ENCODE data around the gene BLOC1S3. TPM values are rescaled to one million over a fixed set of nuclear protein-coding genes. Genes with fewer than 3 reads are reported as not detected.

The BLOC1S3 gene, protein sequence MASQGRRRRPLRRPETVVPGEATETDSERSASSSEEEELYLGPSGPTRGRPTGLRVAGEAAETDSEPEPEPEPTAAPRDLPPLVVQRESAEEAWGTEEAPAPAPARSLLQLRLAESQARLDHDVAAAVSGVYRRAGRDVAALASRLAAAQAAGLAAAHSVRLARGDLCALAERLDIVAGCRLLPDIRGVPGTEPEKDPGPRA
- 10 to 100 TPM; 15.3 to 20.1 (median 15.9) TPM for total RNA-seq

DNA sequence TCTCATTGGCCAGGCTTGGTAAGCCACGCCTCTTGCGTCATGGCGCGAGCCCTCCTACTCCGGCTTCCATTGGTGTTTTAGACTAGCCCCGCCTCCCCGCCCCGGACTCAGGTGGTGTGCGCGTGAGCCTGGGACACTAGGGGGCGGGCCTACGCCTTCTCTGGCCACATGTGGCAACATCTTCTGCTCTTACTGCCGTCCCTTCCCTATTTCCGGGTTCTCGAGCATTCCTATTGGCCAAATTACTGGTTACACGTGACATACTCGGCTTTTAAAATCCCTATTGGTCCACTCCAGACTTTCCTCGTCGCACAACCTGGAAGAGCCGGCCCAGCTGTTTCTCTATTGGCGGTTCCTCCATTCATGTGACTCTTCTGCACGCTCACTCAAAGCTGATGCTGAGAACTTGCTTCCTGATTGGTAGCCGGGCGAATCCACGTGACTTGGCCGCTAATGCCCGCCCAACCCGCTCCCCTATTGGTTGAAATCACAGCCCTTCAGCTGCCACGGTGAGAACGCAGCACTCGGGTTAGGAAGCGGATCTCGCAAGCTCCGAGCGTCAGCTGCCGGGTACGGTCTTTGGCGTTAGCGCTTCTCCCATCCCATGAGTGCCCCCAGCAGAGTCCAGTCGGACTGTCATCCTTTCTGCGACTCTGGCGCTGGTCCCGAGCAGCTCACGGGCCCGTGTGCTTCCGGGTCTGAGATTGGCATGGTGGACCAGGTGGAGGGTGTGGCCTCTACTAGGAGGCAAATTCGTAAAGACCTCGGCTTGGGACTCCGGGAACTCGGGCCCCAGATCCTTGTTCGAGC, at the start of gene BLOC1S3:
Gene BLOC1S3 (plus strand): TSS at position 523 of the 810 bp plus-strand sequence. CDS start 513 bp downstream, outside the sequence.
- H3K4me3 ChIP-seq: peak within 1 kb of the TSS; percentile 85
- DNase-seq (ENCODE audit: low spot score in 2 of 2): peak; percentile 100
- peak within 1 kb of the TSS; percentile 99 for H3K27ac ChIP-seq
- no peaks in the 10 kb centered on the region for H3K36me3 ChIP-seq
- H3K9me3 ChIP-seq: no peaks in the 10 kb centered on the region
- TF ChIP-seq POLR2AphosphoS5 (IDR thresholded peaks at IDR 0.05): peak; percentile 25 to 90 (median 79)
- peak in 1 of 2 donors; percentile 71 for TF ChIP-seq POLR2A (IDR thresholded peaks at IDR 0.05)
- TF ChIP-seq EP300 (IDR thresholded peaks at IDR 0.05): no peak
- TF ChIP-seq, protein P1, sequence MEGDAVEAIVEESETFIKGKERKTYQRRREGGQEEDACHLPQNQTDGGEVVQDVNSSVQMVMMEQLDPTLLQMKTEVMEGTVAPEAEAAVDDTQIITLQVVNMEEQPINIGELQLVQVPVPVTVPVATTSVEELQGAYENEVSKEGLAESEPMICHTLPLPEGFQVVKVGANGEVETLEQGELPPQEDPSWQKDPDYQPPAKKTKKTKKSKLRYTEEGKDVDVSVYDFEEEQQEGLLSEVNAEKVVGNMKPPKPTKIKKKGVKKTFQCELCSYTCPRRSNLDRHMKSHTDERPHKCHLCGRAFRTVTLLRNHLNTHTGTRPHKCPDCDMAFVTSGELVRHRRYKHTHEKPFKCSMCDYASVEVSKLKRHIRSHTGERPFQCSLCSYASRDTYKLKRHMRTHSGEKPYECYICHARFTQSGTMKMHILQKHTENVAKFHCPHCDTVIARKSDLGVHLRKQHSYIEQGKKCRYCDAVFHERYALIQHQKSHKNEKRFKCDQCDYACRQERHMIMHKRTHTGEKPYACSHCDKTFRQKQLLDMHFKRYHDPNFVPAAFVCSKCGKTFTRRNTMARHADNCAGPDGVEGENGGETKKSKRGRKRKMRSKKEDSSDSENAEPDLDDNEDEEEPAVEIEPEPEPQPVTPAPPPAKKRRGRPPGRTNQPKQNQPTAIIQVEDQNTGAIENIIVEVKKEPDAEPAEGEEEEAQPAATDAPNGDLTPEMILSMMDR (IDR thresholded peaks at IDR 0.05): peak in 1 of 2 donors; percentile 36
- H3K27me3 ChIP-seq: no peaks in the 10 kb centered on the region
- WGBS: under 1% methylated on average over 27 of the region's 51 CpGs
- peaks cover 47% of the 10 kb centered on the region for H3K4me1 ChIP-seq

- Histone ChIP-seq H3K27me3 (no peaks in the 10 kb centered on the region), H3K4me3 (no peak overlapping the region), H3K27ac (no peak overlapping the region), H3K36me3 (no peaks in the 10 kb centered on the region), H3K4me1 (peaks cover 10% of the 10 kb centered on the region), H3K9me3 (no peaks in the 10 kb centered on the region)
- no peak for DNase-seq (ENCODE audit: low spot score in 2 of 2)
- TF ChIP-seq EP300 (IDR thresholded peaks at IDR 0.05): no peak
- TF ChIP-seq POLR2AphosphoS5 (IDR thresholded peaks at IDR 0.05): no peak
- TF ChIP-seq, protein P1 (IDR thresholded peaks at IDR 0.05): no peak
- TF ChIP-seq POLR2A (IDR thresholded peaks at IDR 0.05): no peak
- WGBS: 96% methylated on average over 5 of the region's 5 CpGs
Observed at GRCh38 chr19:45128806-45129205, 49.8 kb upstream of the BLOC1S3 start.

DNA sequence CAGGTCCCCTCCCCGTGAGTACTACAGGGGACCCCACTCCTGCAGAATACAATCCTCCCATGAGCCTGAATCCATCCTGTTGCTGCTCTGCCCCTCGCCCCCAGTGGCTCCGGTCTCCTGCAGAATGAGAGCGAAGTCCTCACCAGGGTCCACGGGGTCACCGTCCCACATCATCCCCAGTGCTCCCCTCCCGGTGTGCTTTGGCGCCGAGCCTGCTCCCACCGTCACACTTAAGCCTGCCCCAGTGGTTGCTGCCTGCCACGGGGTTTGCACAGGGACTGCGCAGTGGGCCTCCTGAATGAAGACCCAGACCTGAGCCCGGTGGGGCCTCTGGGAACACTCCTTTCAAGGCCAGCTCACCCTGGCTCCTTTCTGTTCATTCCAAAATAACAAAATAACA, 48.3 kb upstream of the BLOC1S3 start:
- Histone ChIP-seq H3K36me3 (no peaks in the 10 kb centered on the region), H3K4me3 (no peak overlapping the region), H3K9me3 (no peaks in the 10 kb centered on the region), H3K4me1 (no peaks in the 10 kb centered on the region), H3K27ac (no peak overlapping the region), H3K27me3 (no peaks in the 10 kb centered on the region)
- TF ChIP-seq EP300 (IDR thresholded peaks at IDR 0.05) (no peak), POLR2A (IDR thresholded peaks at IDR 0.05) (no peak), POLR2AphosphoS5 (IDR thresholded peaks at IDR 0.05) (no peak)
- TF ChIP-seq, protein P1 (IDR thresholded peaks at IDR 0.05): no peak
- 89% methylated on average over 8 of the region's 13 CpGs for WGBS
- DNase-seq (ENCODE audit: low spot score in 2 of 2): no peak

DNA sequence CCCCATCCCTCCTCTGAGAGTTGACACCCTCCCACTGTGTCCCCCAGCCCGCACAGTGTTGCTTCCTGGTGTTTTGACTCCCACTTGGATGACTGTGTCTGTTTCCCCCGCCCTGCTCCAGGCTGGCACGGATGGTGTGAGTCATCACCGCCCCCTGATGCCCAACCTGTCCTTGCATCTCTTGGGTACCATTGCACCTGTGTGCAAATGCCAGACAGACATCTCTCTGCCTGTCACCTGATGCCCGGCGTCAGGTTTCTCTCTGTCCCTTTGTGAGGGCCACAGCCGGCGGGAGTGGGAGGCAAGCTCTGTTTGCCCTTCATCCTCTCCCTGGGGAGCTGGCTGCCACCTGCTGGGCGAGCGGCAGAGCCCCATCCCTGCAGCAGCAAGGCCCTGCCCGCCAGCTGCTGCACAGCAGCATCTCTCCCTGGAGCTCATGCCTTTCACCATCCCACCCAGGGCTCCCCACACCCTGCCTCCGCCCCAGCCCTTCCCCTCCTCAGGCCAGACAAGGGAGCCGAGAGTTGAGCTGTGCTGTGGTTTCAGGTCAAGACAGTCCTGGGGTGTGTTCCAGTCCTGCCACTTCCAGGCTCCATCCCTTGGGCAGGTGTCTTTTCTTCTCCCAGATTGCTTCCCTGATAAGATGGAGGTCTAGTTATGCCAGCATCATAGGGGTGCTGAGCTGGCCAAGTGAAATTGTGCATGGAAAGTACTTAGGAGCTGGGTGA, 47.5 kb upstream of the BLOC1S3 start:
- H3K27me3 ChIP-seq: no peaks in the 10 kb centered on the region
- no peak overlapping the region for H3K27ac ChIP-seq
- H3K36me3 ChIP-seq: no peaks in the 10 kb centered on the region
- no peak for DNase-seq (ENCODE audit: low spot score in 2 of 2)
- H3K4me1 ChIP-seq: no peaks in the 10 kb centered on the region
- 63% methylated on average over 7 of the region's 13 CpGs for WGBS
- TF ChIP-seq POLR2AphosphoS5 (IDR thresholded peaks at IDR 0.05): no peak
- no peak for TF ChIP-seq POLR2A (IDR thresholded peaks at IDR 0.05)
- TF ChIP-seq, protein P1 (IDR thresholded peaks at IDR 0.05): no peak
- TF ChIP-seq EP300 (IDR thresholded peaks at IDR 0.05): no peak
- H3K9me3 ChIP-seq: no peaks in the 10 kb centered on the region
- no peak overlapping the region for H3K4me3 ChIP-seq

All from suprapubic skin (tissue), 4 donors.